ENCODE measurements around the gene KRT17. TPM values are rescaled to one million over a fixed set of nuclear protein-coding genes. Genes with fewer than 3 reads are reported as not detected.
"Not testable (repeated sequence)": the region's sequence is repeated elsewhere in the genome, so short reads cannot be mapped to it uniquely, and the experiment has no call there.

Gene KRT17
- total and polyA plus RNA-seq, 2 experiments from 2014 or later: 59.5 to 118 TPM

GRCh38 chr17:41627316-41628072 is 3.1 kb upstream of the KRT17 start:
- Histone ChIP-seq H4K20me1 (ENCODE audit: insufficient read depth, poor library complexity, severe bottlenecking) (no peaks in the 10 kb centered on the region), H3K27me3 (no peaks in the 10 kb centered on the region), H3K4me2 (no peak overlapping the region), H3K4me1 (ENCODE audit: insufficient read depth) (peaks cover 7% of the 10 kb centered on the region), H3K36me3 (replicated peaks; ENCODE audit: insufficient read depth, low read depth) (no peaks in the 10 kb centered on the region), H2AFZ (no peak overlapping the region), H3K79me2 (no peaks in the 10 kb centered on the region), H3K9me3 (ENCODE audit: low read depth) (no peaks in the 10 kb centered on the region), H3K27ac (no peak overlapping the region), H3K9me2 (replicated peaks; ENCODE audit: insufficient read depth) (no peaks in the 10 kb centered on the region), H3K4me3 (no peak overlapping the region)
- DNase-seq (ENCODE audit: low spot score): no peak
- WGBS (ENCODE audit: low lambda C conversion rate, missing lambda C conversion rate): 88% methylated on average over 23 of the region's 23 CpGs
- TF ChIP-seq EZH2 (IDR thresholded peaks at IDR 0.05; ENCODE audit: borderline replicate concordance): no peak
- no peak for TF ChIP-seq EZH2phosphoT487 (IDR thresholded peaks at IDR 0.05; ENCODE audit: low read depth, severe bottlenecking, unreplicated experiment)
- TF ChIP-seq CTCF (IDR thresholded peaks at IDR 0.05; ENCODE audit: poor library complexity): no peak

GRCh38 chr17:41626914-41627295 is 2.5 kb upstream of the KRT17 start:
- H3K4me3 ChIP-seq; H3K27me3 ChIP-seq; H4K20me1 ChIP-seq (ENCODE audit: insufficient read depth, poor library complexity, severe bottlenecking); H3K4me2 ChIP-seq; H3K27ac ChIP-seq; H3K9me3 ChIP-seq (ENCODE audit: low read depth); DNase-seq (ENCODE audit: low spot score); H3K36me3 ChIP-seq (replicated peaks; ENCODE audit: insufficient read depth, low read depth); H3K4me1 ChIP-seq (ENCODE audit: insufficient read depth); H2AFZ ChIP-seq; H3K79me2 ChIP-seq; H3K9me2 ChIP-seq (replicated peaks; ENCODE audit: insufficient read depth): not testable (repeated sequence)
- WGBS (ENCODE audit: low lambda C conversion rate, missing lambda C conversion rate): 88% methylated on average over 5 of the region's 5 CpGs

DNA sequence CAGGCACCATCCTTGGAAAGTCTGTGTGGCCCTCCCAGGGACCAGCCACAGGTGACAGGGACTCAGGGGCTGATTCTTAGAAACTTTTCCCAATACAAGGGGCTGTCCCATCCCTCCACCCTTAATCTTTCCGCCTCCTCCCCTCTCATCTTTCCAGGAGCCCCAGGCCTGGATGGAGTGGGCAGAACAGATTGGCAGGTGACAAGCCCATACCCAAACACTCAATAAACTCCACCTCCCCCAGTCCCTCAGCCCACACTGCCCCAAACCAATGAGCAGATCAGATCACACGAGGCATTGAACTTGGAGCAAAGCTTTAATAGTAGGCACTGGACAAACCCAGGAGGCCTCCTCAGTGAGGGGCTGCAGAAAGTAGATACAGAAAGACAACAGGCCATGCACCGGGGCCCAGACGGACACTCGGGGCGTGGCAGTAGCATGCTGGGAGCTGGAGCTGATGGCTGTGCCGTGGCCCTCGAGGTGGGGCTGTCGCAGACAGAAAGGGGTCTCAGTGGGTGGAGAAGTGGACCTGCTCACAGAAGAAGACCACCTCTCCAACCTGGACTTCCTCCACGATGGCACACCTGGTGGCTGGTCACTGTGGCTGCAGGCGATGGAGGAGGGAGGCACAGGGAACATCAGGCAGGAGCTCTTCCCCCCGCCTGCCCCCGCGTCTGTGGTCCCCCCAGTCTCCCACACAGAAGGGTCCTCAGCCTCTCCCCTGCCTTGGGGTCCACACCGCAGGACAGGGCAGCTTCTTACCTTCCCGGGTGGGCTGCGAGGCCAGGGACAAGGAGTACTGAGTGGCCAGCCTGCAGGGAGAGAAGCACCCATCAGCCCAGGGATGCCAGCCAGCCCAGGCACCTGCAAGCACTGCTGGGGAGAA is 1.9 kb upstream of the KRT17 start:
- WGBS (ENCODE audit: low lambda C conversion rate, missing lambda C conversion rate): 93% methylated on average over 13 of the region's 17 CpGs
- not testable (repeated sequence) for H4K20me1 ChIP-seq (ENCODE audit: insufficient read depth, poor library complexity, severe bottlenecking); H3K27me3 ChIP-seq; H3K79me2 ChIP-seq; H3K4me3 ChIP-seq; H3K36me3 ChIP-seq (replicated peaks; ENCODE audit: insufficient read depth, low read depth); H3K4me1 ChIP-seq (ENCODE audit: insufficient read depth); DNase-seq (ENCODE audit: low spot score); H3K9me3 ChIP-seq (ENCODE audit: low read depth); H3K9me2 ChIP-seq (replicated peaks; ENCODE audit: insufficient read depth); H3K27ac ChIP-seq; H3K4me2 ChIP-seq; H2AFZ ChIP-seq

DNA sequence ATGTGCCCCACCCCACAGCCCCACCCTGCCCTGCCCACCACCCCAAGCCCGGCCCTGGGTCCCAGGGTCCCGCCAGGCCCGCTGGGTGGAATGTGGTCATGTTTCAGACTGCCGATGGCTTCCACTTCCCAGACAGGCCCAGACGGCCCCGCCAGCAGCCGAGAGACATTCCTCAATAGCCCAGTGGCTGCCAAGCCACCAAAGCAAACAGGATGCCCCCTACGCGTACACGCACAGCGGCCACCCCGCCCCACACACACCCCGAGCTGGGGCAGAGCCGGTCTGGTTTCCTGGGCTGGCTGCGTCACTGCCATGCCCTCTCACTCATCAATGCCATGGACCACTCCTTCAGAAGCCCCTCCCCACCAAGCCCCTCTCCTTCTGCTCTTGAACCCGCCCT is 1.2 kb upstream of the KRT17 start:
- 90% methylated on average over 16 of the region's 16 CpGs for WGBS (ENCODE audit: low lambda C conversion rate, missing lambda C conversion rate)
- no peak for DNase-seq (ENCODE audit: low spot score)

DNA sequence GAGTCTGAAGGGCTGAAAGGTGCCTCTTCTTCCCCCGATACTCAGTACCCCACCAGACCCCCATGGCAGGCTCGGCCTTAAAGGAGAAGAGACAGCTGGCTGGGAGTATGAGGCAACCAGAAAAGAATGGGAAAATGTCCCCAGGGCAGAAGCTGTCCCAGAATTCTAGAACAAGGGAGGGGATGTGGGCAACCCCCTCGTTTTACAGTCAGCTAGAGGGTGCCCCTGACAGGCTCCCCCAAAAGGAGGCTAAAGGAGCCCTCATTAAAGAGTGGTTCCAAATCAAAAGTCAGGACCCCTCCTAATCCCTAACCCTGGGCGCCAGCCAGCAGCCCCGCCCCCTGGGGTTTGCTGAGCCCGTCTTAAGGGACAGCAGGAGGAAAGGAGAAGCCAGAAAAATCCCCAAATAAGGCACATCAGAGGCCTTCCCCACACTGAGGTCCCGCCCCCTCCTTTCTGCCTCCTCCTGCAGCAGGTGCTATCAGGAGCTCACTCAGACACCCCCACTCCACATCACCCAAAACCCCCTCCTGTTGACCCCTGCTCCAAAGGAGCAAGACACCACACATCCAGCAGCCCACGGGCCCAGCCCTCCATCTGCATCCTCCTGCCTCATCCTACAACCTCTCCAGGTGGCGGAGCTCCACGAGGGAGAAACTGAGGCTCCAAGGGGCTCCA is 1.1 kb downstream of the KRT17 start:
- not testable (repeated sequence) for H3K9me3 ChIP-seq (ENCODE audit: low read depth); H3K27ac ChIP-seq; H4K20me1 ChIP-seq (ENCODE audit: insufficient read depth, poor library complexity, severe bottlenecking); H3K4me2 ChIP-seq; H3K4me1 ChIP-seq (ENCODE audit: insufficient read depth); H2AFZ ChIP-seq; H3K9me2 ChIP-seq (replicated peaks; ENCODE audit: insufficient read depth); H3K27me3 ChIP-seq; H3K36me3 ChIP-seq (replicated peaks; ENCODE audit: insufficient read depth, low read depth); DNase-seq (ENCODE audit: low spot score); H3K4me3 ChIP-seq; H3K79me2 ChIP-seq
- WGBS (ENCODE audit: low lambda C conversion rate, missing lambda C conversion rate): 66% methylated on average over 10 of the region's 10 CpGs

More for the DNA sequence above, 1.2 kb upstream of the KRT17 start:
- Histone ChIP-seq H4K20me1 (ENCODE audit: insufficient read depth, poor library complexity, severe bottlenecking) (no peaks in the 10 kb centered on the region), H3K36me3 (replicated peaks; ENCODE audit: insufficient read depth, low read depth) (no peaks in the 10 kb centered on the region), H3K79me2 (no peaks in the 10 kb centered on the region), H3K9me2 (replicated peaks; ENCODE audit: insufficient read depth) (no peaks in the 10 kb centered on the region), H3K9me3 (ENCODE audit: low read depth) (no peaks in the 10 kb centered on the region), H3K4me3 (no peak overlapping the region), H3K27me3 (no peaks in the 10 kb centered on the region), H3K27ac (no peak overlapping the region), H3K4me1 (ENCODE audit: insufficient read depth) (peaks cover 7% of the 10 kb centered on the region), H2AFZ (no peak overlapping the region), H3K4me2 (no peak overlapping the region)
- TF ChIP-seq EZH2 (IDR thresholded peaks at IDR 0.05; ENCODE audit: borderline replicate concordance): no peak
- no peak for TF ChIP-seq EZH2phosphoT487 (IDR thresholded peaks at IDR 0.05; ENCODE audit: low read depth, severe bottlenecking, unreplicated experiment)
- TF ChIP-seq CTCF (IDR thresholded peaks at IDR 0.05; ENCODE audit: poor library complexity): no peak

DNA sequence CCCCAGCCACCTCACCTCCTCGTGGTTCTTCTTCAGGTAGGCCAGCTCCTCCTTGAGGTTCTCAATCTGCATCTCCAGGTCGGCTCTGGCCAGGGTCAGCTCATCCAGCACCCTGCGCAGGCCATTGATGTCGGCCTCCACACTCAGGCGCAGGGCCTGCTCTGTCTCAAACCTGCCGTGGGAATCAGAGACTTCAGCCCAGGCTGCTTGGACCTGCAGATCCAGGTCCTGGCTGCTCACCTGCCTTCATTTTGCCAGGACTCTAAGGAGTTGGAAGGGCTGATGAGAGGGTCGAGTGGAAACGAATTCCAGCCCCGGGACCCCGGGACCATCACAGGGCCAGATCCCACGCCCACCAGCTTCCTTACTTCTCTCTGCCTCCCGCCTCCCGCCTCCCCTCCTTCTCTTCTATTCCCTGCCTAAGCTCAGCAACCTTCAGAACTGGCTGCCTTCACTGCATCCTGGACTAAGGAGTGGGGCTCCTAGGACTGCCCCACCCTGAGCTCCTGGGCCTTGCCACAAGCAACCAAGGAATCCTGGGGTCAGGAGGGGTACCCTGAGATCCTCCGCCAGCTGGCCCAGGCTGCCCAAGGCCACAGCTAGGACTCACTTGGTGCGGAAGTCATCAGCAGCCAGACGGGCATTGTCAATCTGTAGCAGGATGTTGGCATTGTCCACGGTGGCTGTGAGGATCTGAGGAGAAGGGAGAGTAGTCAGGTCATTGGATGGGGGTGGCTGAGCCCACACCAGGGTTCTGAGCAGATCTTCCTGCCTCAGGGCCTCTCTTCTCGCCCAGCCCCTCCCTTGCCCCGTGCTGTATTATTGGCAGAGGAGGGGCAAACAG is 1.8 kb downstream of the KRT17 start:
- not testable (repeated sequence) for H3K4me3 ChIP-seq; H3K79me2 ChIP-seq; H3K4me1 ChIP-seq (ENCODE audit: insufficient read depth); H2AFZ ChIP-seq; DNase-seq (ENCODE audit: low spot score); H4K20me1 ChIP-seq (ENCODE audit: insufficient read depth, poor library complexity, severe bottlenecking); H3K9me3 ChIP-seq (ENCODE audit: low read depth); H3K36me3 ChIP-seq (replicated peaks; ENCODE audit: insufficient read depth, low read depth); H3K27me3 ChIP-seq; H3K27ac ChIP-seq; H3K9me2 ChIP-seq (replicated peaks; ENCODE audit: insufficient read depth)
- WGBS (ENCODE audit: low lambda C conversion rate, missing lambda C conversion rate): 79% methylated on average over 18 of the region's 19 CpGs
- H3K4me2 ChIP-seq: peak overlapping the region; percentile 19

Data from hepatocyte (in vitro differentiated cells).